ENCODE measurements around the gene SF3B2. TPM values are rescaled to one million over a fixed set of nuclear protein-coding genes. Genes with fewer than 3 reads are reported as not detected.
A peak's percentile ranks its signal among the peaks of the same experiment; 100 is the strongest.

SF3B2 gene
- total RNA-seq, 4 donors from 2014 or later = 92.9 to 186 (median 124) TPM

- Histone ChIP-seq H3K27me3 (no peaks in the 10 kb centered on the region), H3K9me3 (no peaks in the 10 kb centered on the region), H3K4me3 (peak overlapping the region; percentile 67 to 84 (median 75)), H3K27ac (peak overlapping the region; percentile 80 to 86 (median 84)), H3K36me3 (peaks cover 0 to 22% of the 10 kb centered on the region in 2 donors), H3K4me1 (peaks cover 21 to 26% of the 10 kb centered on the region in 2 donors)
- no peak for TF ChIP-seq POLR2A (IDR thresholded peaks at IDR 0.05)
- no peak for TF ChIP-seq CTCF (IDR thresholded peaks at IDR 0.05 in 4 of 5, conservative IDR thresholded peaks at IDR 0.05 in 1 of 5)
- peak; percentile 15 to 31 for DNase-seq
- intact Hi-C loops (cut with DNase I; ENCODE audit: low total_unique reads) (no loop called here), in situ Hi-C loops (cut with MboI; ENCODE audit: low sequenced_read_pairs in 4 of 4) (no loop called here)
- ATAC-seq = peak; percentile 20 to 35
These were observed 18.6 kb downstream of the SF3B2 start for GRCh38 chr11:66070604-66071380.

GRCh38 chr11:66071381-66071801 lies 19.2 kb downstream of the SF3B2 start:
- in situ Hi-C loops (cut with MboI; ENCODE audit: low sequenced_read_pairs in 4 of 4) = no loop called here
- peaks cover 21 to 26% of the 10 kb centered on the region in 2 donors for H3K4me1 ChIP-seq

GRCh38 chr11:66072081-66072480 lies 19.9 kb downstream of the SF3B2 start:
- Histone ChIP-seq H3K9me3 (no peaks in the 10 kb centered on the region), H3K36me3 (peaks cover 0 to 10% of the 10 kb centered on the region in 2 donors), H3K4me1 (peaks cover 21 to 26% of the 10 kb centered on the region in 2 donors), H3K4me3 (no peak overlapping the region), H3K27me3 (no peaks in the 10 kb centered on the region), H3K27ac (peak overlapping the region in 2 of 4 donors; percentile 83 to 86)
- TF ChIP-seq POLR2A (IDR thresholded peaks at IDR 0.05) (no peak), CTCF (IDR thresholded peaks at IDR 0.05 in 4 of 5, conservative IDR thresholded peaks at IDR 0.05 in 1 of 5) (no peak)
- no peak for ATAC-seq
- intact Hi-C loops (cut with DNase I; ENCODE audit: low total_unique reads) = no loop called here
- DNase-seq = no peak
- in situ Hi-C loops (cut with MboI; ENCODE audit: low sequenced_read_pairs in 4 of 4) = no loop called here

More at GRCh38 chr11:66071381-66071801, 19.2 kb downstream of the SF3B2 start:
- TF ChIP-seq POLR2A (IDR thresholded peaks at IDR 0.05) = no peak
- TF ChIP-seq CTCF (IDR thresholded peaks at IDR 0.05 in 4 of 5, conservative IDR thresholded peaks at IDR 0.05 in 1 of 5) = no peak
- H3K4me3 ChIP-seq = peak overlapping the region; percentile 67 to 84 (median 75)
- H3K9me3 ChIP-seq = no peaks in the 10 kb centered on the region
- peaks cover 0 to 17% of the 10 kb centered on the region in 2 donors for H3K36me3 ChIP-seq
- H3K27me3 ChIP-seq = no peaks in the 10 kb centered on the region
- DNase-seq = no peak
- peak overlapping the region; percentile 80 to 86 (median 84) for H3K27ac ChIP-seq
- intact Hi-C loops (cut with DNase I; ENCODE audit: low total_unique reads) = no loop called here
- ATAC-seq = no peak

GRCh38 chr11:66072518-66072917 lies 20.4 kb downstream of the SF3B2 start:
- H3K27ac ChIP-seq = peak overlapping the region in 1 of 4 donors; percentile 83
- H3K9me3 ChIP-seq = no peaks in the 10 kb centered on the region
- peaks cover 21 to 26% of the 10 kb centered on the region in 2 donors for H3K4me1 ChIP-seq
- TF ChIP-seq CTCF (IDR thresholded peaks at IDR 0.05 in 4 of 5, conservative IDR thresholded peaks at IDR 0.05 in 1 of 5) = no peak
- TF ChIP-seq POLR2A (IDR thresholded peaks at IDR 0.05) = no peak
- no peak overlapping the region for H3K4me3 ChIP-seq
- intact Hi-C loops (cut with DNase I; ENCODE audit: low total_unique reads) (no loop called here), in situ Hi-C loops (cut with MboI; ENCODE audit: low sequenced_read_pairs in 4 of 4) (no loop called here)
- H3K27me3 ChIP-seq = no peaks in the 10 kb centered on the region
- peaks cover 0 to 6% of the 10 kb centered on the region in 2 donors for H3K36me3 ChIP-seq
- DNase-seq = no peak
- no peak for ATAC-seq
